H1 (cell line): ENCODE results near the gene WDR64. TPM values are rescaled to one million over a fixed set of nuclear protein-coding genes. Genes with fewer than 3 reads are reported as not detected.

ENCODE experiments used
- CTCF ChIA-PET: fragments of 300-600 bp; sonication (Branson Sonifier 250); formaldehyde crosslinking; loops from one replicate; lab custom pipeline; 2021; ENCODE audit not compliant: partially characterized antibody; lab: Charles Lee
- POLR2A ChIA-PET: fragments of 300-600 bp; sonication (Branson Sonifier 250); formaldehyde crosslinking; loops from one replicate; lab custom pipeline; 2021; ENCODE audit warnings: inconsistent platforms; ENCODE audit not compliant: partially characterized antibody; lab: Charles Lee
- DNase-seq, 2 experiments: peaks; one replicate each; pipeline versions ENCODE4 v3.0.0 to v3.0.0-alpha.2; 2010 to 2022; ENCODE audit warnings: low spot score in 2 of 2, low read depth in 1 of 2, mixed read lengths in 1 of 2
- FAIRE-seq: peaks from 2 replicates; lab custom pipeline; 2011; peaks lifted over from hg19 to GRCh38; lab: Jason Lieb, UNC
- H2AFZ ChIP-seq: 2 replicates; pipeline ENCODE4 v1.8.1; 2012; ENCODE audit warnings: low read length, inconsistent platforms
- H2AK5ac ChIP-seq: 2 replicates; pipeline ENCODE4 v1.6.1; 2013; ENCODE audit warnings: low read depth, low read length
- H2BK120ac ChIP-seq: replicated peaks from 2 replicates; pipeline ENCODE3; 2013; ENCODE audit warnings: low read depth, low read length, inconsistent platforms
- H2BK12ac ChIP-seq: 2 replicates; pipeline ENCODE4 v1.6.1; 2013; ENCODE audit warnings: low read depth, low read length
- H2BK15ac ChIP-seq: 2 replicates; pipeline ENCODE4 v1.6.1; 2013; ENCODE audit warnings: low read length
- H2BK20ac ChIP-seq: 2 replicates; pipeline ENCODE4 v1.6.1; 2013; ENCODE audit warnings: low read length
- H2BK5ac ChIP-seq: 2 replicates; pipeline ENCODE4 v1.6.1; 2013; ENCODE audit warnings: low read depth, low read length
- H3K14ac ChIP-seq: 2 replicates; pipeline ENCODE4 v1.6.1; 2013; ENCODE audit warnings: inconsistent platforms; ENCODE audit not compliant: insufficient read length
- H3K18ac ChIP-seq: 2 replicates; pipeline ENCODE4 v1.6.1; 2013; ENCODE audit warnings: low read length; ENCODE audit errors: extremely low read depth
- H3K23ac ChIP-seq: 2 replicates; pipeline ENCODE4 v1.6.1; 2013; ENCODE audit warnings: inconsistent platforms; ENCODE audit not compliant: insufficient read length
- H3K23me2 ChIP-seq: 2 replicates; pipeline ENCODE4 v1.6.1; 2013; ENCODE audit warnings: low read depth, low read length
- H3K27ac ChIP-seq: 2 replicates; pipeline ENCODE4 v1.6.1; 2011; ENCODE audit warnings: low read depth, low read length, inconsistent platforms
- H3K27me3 ChIP-seq, 4 experiments: replicated peaks in 1 of 4; 1 replicate in 1 of 4; 2 replicates in 3 of 4; pipeline versions ENCODE4 v1.6.1 to v1.8.1; 2011 to 2013; ENCODE audit warnings: low read length in 3 of 4, mild to moderate bottlenecking in 3 of 4, inconsistent platforms in 2 of 4, mixed read lengths in 2 of 4, moderate library complexity in 1 of 4; ENCODE audit not compliant: control insufficient read depth in 3 of 4, insufficient read depth in 3 of 4; ENCODE audit errors: extremely low read depth in 1 of 4
- H3K36me3 ChIP-seq, 4 experiments: 2 replicates each; pipeline versions ENCODE4 v1.6.1 to v1.8.1; 2011 to 2013; ENCODE audit warnings: mild to moderate bottlenecking in 4 of 4, low read length in 3 of 4, moderate library complexity in 2 of 4, control low read depth in 1 of 4, inconsistent platforms in 1 of 4; ENCODE audit not compliant: insufficient read depth in 4 of 4, control insufficient read depth in 2 of 4
- H3K4ac ChIP-seq: replicated peaks from 2 replicates; pipeline ENCODE3; 2013; ENCODE audit warnings: low read length, low read depth, mixed read lengths, inconsistent platforms; ENCODE audit not compliant: insufficient read length
- H3K4me1 ChIP-seq, 4 experiments: replicated peaks in 1 of 4; 1 replicate in 1 of 4; 2 replicates in 3 of 4; pipeline versions ENCODE4 v1.6.1 to v1.8.1; 2011 to 2013; ENCODE audit warnings: low read length in 3 of 4, inconsistent platforms in 2 of 4, mixed read lengths in 1 of 4; ENCODE audit not compliant: insufficient read depth in 4 of 4, control insufficient read depth in 3 of 4
- H3K4me2 ChIP-seq, 2 experiments: 2 replicates each; pipeline versions ENCODE4 v1.6.1 to v1.8.1; 2011 to 2013; ENCODE audit warnings: low read depth in 2 of 2, low read length in 2 of 2, control low read depth in 1 of 2, inconsistent platforms in 1 of 2, mild to moderate bottlenecking in 1 of 2; ENCODE audit not compliant: insufficient read depth in 1 of 2
- H3K4me3 ChIP-seq, 4 experiments: fragments of 200-600, 300-600 bp in 1 of 4; sonication (generic), shearing (Covaris generic), sonication (Bioruptor Twin) in 1 of 4; 2 replicates each; pipeline versions ENCODE4 v1.5.1 to v1.8.1; 2011 to 2016; ENCODE audit warnings: low read length in 4 of 4, low read depth in 3 of 4, control low read depth in 2 of 4, inconsistent platforms in 2 of 4, mild to moderate bottlenecking in 2 of 4, mixed read lengths in 1 of 4, moderate library complexity in 1 of 4; ENCODE audit not compliant: insufficient read depth in 2 of 4; ENCODE audit errors: extremely low read depth in 1 of 4
- H3K56ac ChIP-seq: replicated peaks from 2 replicates; pipeline ENCODE3; 2013; ENCODE audit warnings: low read depth, mild to moderate bottlenecking, mixed read lengths, low read length, inconsistent platforms; ENCODE audit not compliant: insufficient read length
- H3K79me1 ChIP-seq: 2 replicates; pipeline ENCODE4 v1.6.1; 2013; ENCODE audit warnings: low read depth, low read length, control low read depth
- H3K79me2 ChIP-seq, 2 experiments: 2 replicates each; pipeline versions ENCODE4 v1.6.1 to v1.8.1; 2012 to 2013; ENCODE audit warnings: low read length in 2 of 2, mild to moderate bottlenecking in 2 of 2, inconsistent platforms in 1 of 2; ENCODE audit not compliant: insufficient read depth in 2 of 2, control insufficient read depth in 1 of 2
- H3K9ac ChIP-seq, 4 experiments: replicated peaks in 1 of 4; 1 replicate in 1 of 4; 2 replicates in 3 of 4; pipeline versions ENCODE4 v1.6.1 to v1.8.1; 2011 to 2013; ENCODE audit warnings: low read depth in 3 of 4, low read length in 3 of 4, control low read depth in 2 of 4, mild to moderate bottlenecking in 2 of 4, moderate library complexity in 2 of 4, inconsistent platforms in 1 of 4; ENCODE audit errors: extremely low read depth in 1 of 4
- H3K9me3 ChIP-seq, 2 experiments: 2 replicates each; pipeline versions ENCODE4 v1.6.1 to v1.8.1; 2012 to 2013; ENCODE audit warnings: mild to moderate bottlenecking in 2 of 2, moderate library complexity in 2 of 2, control low read depth in 1 of 2, inconsistent platforms in 1 of 2, low read depth in 1 of 2, low read length in 1 of 2, mixed read lengths in 1 of 2; ENCODE audit not compliant: insufficient read depth in 2 of 2
- H4K20me1 ChIP-seq, 2 experiments: replicated peaks in 1 of 2; 2 replicates each; pipeline versions ENCODE3 to v1.8.1; 2011 to 2013; ENCODE audit warnings: inconsistent platforms in 2 of 2, low read length in 2 of 2, mild to moderate bottlenecking in 1 of 2; ENCODE audit not compliant: insufficient read depth in 2 of 2, control insufficient read depth in 1 of 2
- H4K5ac ChIP-seq: 2 replicates; pipeline ENCODE4 v1.6.1; 2013; ENCODE audit warnings: low read length, low read depth, mixed read lengths, inconsistent platforms; ENCODE audit not compliant: insufficient read length
- H4K8ac ChIP-seq: 2 replicates; pipeline ENCODE4 v1.8.0; 2013; ENCODE audit warnings: mild to moderate bottlenecking, moderate library complexity, low read length, inconsistent platforms; ENCODE audit not compliant: insufficient read depth; ENCODE audit errors: extremely low read depth
- H4K91ac ChIP-seq: replicated peaks from 2 replicates; pipeline ENCODE3; 2013; ENCODE audit warnings: low read length, mixed read lengths, inconsistent platforms; ENCODE audit not compliant: insufficient read length
- BACH1 ChIP-seq: IDR thresholded peaks from 2 replicates; pipeline ENCODE4 v1.6.1; 2012; ENCODE audit warnings: low read length, improper control_type of control experiment
- CBX8 ChIP-seq: fragments of 300-800, 300-1000 bp; sonication (generic); IDR thresholded peaks from 2 replicates; pipeline ENCODE4 v1.7.1; 2016; ENCODE audit warnings: low read depth, low read length, borderline replicate concordance
- CHD1 ChIP-seq: IDR thresholded peaks from 2 replicates; pipeline ENCODE4 v1.6.1; 2012; ENCODE audit warnings: low read depth, low read length, improper control_type of control experiment
- CREB1 ChIP-seq: IDR thresholded peaks from 2 replicates; pipeline ENCODE4 v1.6.1; 2012; ENCODE audit warnings: inconsistent platforms
- EP300 ChIP-seq, 2 experiments: IDR thresholded peaks; 1 replicate in 1 of 2; 2 replicates in 1 of 2; pipeline ENCODE4 v1.6.1; 2011 to 2012; ENCODE audit warnings: low read depth in 2 of 2, low read length in 2 of 2, mild to moderate bottlenecking in 2 of 2, borderline replicate concordance in 1 of 2, inconsistent platforms in 1 of 2, moderate library complexity in 1 of 2
- GTF2F1 ChIP-seq: IDR thresholded peaks from 2 replicates; pipeline ENCODE4 v1.6.1; 2012; ENCODE audit warnings: low read depth, low read length, improper control_type of control experiment, borderline replicate concordance
- KDM4A ChIP-seq: IDR thresholded peaks from one replicate; pipeline ENCODE4 v1.7.1; 2012; ENCODE audit warnings: low read depth, mild to moderate bottlenecking, moderate library complexity, low read length, inconsistent platforms; ENCODE audit not compliant: severe bottlenecking
- NANOG ChIP-seq: IDR thresholded peaks from 2 replicates; pipeline ENCODE4 v1.6.1; 2011; ENCODE audit warnings: low read length, low read depth, mild to moderate bottlenecking, inconsistent platforms; ENCODE audit not compliant: insufficient read depth, poor library complexity, severe bottlenecking
- PHF8 ChIP-seq: fragments of 200-600 bp; sonication (generic); conservative IDR thresholded peaks from 2 replicates; pipeline ENCODE4 v1.7.1; 2012; ENCODE audit warnings: low read depth, mild to moderate bottlenecking, inconsistent platforms, low read length, moderate library complexity
- POLR2A ChIP-seq, 2 experiments: IDR thresholded peaks; 1 replicate in 1 of 2; 2 replicates in 1 of 2; pipeline ENCODE4 v1.6.1; 2011; ENCODE audit warnings: low read depth in 2 of 2, low read length in 2 of 2, mild to moderate bottlenecking in 2 of 2; ENCODE audit errors: control extremely low read depth in 1 of 2
- SIRT6 ChIP-seq: IDR thresholded peaks from one replicate; pipeline ENCODE4 v1.7.1; 2012; ENCODE audit warnings: low read length, inconsistent platforms
- TAF7 ChIP-seq: optimal IDR thresholded peaks from 2 replicates; pipeline ENCODE3; 2011; ENCODE audit warnings: low read depth, mild to moderate bottlenecking, inconsistent platforms, low read length, moderate library complexity, borderline replicate concordance
- WGBS, 2 experiments: shearing (Covaris generic) in 1 of 2; methylation state at CpG; one replicate each; pipeline versions ENCODE4 v1.1.6 to v1.1.7; 2013 to 2015; ENCODE audit warnings: low lambda C conversion rate in 2 of 2, mixed read lengths in 2 of 2, inconsistent platforms in 1 of 2, low coverage in 1 of 2, missing lambda C conversion rate in 1 of 2; ENCODE audit not compliant: insufficient replicate concordance in 2 of 2, insufficient coverage in 1 of 2, insufficient read length in 1 of 2; ENCODE audit errors: extremely low coverage in 1 of 2, missing lambda C conversion rate in 1 of 2; 5-methylcytosine and 5-hydroxymethylcytosine counted together
- polyA plus RNA-seq, 7 experiments: library from polyadenylated mRNA; depleted of rRNA in 3 of 7; stranded (reverse) in 5 of 7; unstranded in 2 of 7; fragments of >200 nt in 5 of 7; fragments of 200-250 nt in 2 of 7; gene quantifications; 1 replicate in 5 of 7; 2 replicates in 1 of 7; 4 replicates in 1 of 7; pipeline versions ENCODE4 v1.2.1 to v1.2.3, GENCODE V29; 2011 to 2013; ENCODE audit warnings: missing spikeins in 2 of 7, mixed read lengths in 2 of 7
- total RNA-seq: library from RNA; stranded (reverse); fragmentation: NEBNext Ultra II Directional; extraction: Animal tissue kit (Norgen Biotek cat#: 25700); gene quantifications from 2 replicates; pipeline ENCODE4 v1.2.1, GENCODE V29; 2021
- TF ChIP-seq, protein P1 (sequence below): IDR thresholded peaks from 2 replicates; pipeline ENCODE4 v1.6.1; 2012; ENCODE audit warnings: inconsistent platforms

The WDR64 gene
- total and polyA plus RNA-seq, 2 of the 8 experiments (the other 6 are each of a cell fraction or from before 2014, with no cell fraction given) = 0.02 TPM; not detected in 1

DNA sequence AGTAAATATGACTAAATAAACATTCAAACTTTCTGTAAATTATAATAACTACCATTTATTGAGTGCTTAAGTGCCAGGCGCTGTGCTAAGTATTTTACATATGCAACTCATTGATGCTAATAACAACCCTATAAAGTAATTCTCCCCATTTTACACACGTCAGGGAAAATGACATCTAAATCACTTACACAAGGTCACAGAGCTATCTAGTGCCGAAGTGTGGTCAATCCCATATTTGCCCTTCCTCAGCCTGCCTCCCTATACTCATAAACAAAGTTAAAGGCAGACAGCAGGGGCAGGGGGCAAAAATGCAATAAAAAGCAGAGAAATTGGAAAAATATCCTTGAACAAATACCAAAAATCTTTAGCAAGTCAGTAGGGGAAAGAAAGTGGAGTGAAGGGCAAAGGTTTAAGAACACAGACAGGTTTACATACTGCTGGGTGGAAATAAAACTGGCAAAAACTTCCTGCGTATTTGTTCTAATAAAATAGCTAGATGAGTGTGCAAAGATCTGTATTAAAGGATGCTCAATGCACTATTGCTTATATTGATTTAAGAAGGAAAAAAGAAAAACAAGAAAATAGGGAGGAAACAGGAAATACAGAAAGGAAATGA is 72.8 kb downstream of the WDR64 start:
- H3K9ac ChIP-seq = no peak overlapping the region
- H3K23me2 ChIP-seq = no peaks in the 10 kb centered on the region
- no peak overlapping the region for H2BK20ac ChIP-seq
- H3K79me1 ChIP-seq = no peaks in the 10 kb centered on the region
- H4K5ac ChIP-seq = no peak overlapping the region
- H3K23ac ChIP-seq = no peak overlapping the region
- H3K14ac ChIP-seq = no peak overlapping the region
- no peak overlapping the region for H2BK15ac ChIP-seq
- no peak overlapping the region for H2AFZ ChIP-seq
- no peaks in the 10 kb centered on the region for H3K4me1 ChIP-seq
- DNase-seq (no peak), FAIRE-seq (no peak)
- no peak overlapping the region for H3K56ac ChIP-seq
- H3K27me3 ChIP-seq = no peaks in the 10 kb centered on the region
- H3K4me3 ChIP-seq = no peak overlapping the region
- WGBS, 2 experiments = 94% methylated on average over 4 of the region's 4 CpGs; no CpG with 5 or more reads in 1 of the 2 experiments
- H2BK120ac ChIP-seq = no peak overlapping the region
- H3K18ac ChIP-seq = no peak overlapping the region
- ChIA-PET POLR2A (no interaction called here), CTCF (no interaction called here)
- H2BK12ac ChIP-seq = no peak overlapping the region
- no peak overlapping the region for H3K27ac ChIP-seq
- H3K9me3 ChIP-seq = no peaks in the 10 kb centered on the region
- H4K8ac ChIP-seq = no peak overlapping the region
- no peaks in the 10 kb centered on the region for H4K20me1 ChIP-seq
- no peak overlapping the region for H2BK5ac ChIP-seq
- no peak overlapping the region for H4K91ac ChIP-seq
- no peaks in the 10 kb centered on the region for H3K79me2 ChIP-seq
- no peak overlapping the region for H3K4me2 ChIP-seq
- no peaks in the 10 kb centered on the region for H3K36me3 ChIP-seq
- H2AK5ac ChIP-seq = no peak overlapping the region
- no peak overlapping the region for H3K4ac ChIP-seq
- TF ChIP-seq CHD1 (no peak), PHF8 (no peak), POLR2A (IDR thresholded peaks at IDR 0.05; ENCODE audit: control extremely low read depth in 1 of 2, low read depth in 2 of 2, low read length in 2 of 2) (no peak), CBX8 (no peak), SIRT6 (no peak), GTF2F1 (no peak), TAF7 (no peak), BACH1 (no peak), EP300 (IDR thresholded peaks at IDR 0.05; ENCODE audit: borderline replicate concordance in 1 of 2, low read depth in 2 of 2, low read length in 2 of 2) (no peak), CREB1 (no peak), NANOG (no peak), KDM4A (no peak)
- TF ChIP-seq, protein P1, sequence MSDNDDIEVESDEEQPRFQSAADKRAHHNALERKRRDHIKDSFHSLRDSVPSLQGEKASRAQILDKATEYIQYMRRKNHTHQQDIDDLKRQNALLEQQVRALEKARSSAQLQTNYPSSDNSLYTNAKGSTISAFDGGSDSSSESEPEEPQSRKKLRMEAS = no peak
